Activated CD4-positive, alpha-beta memory T cell treated with anti-CD3 and anti-CD28 coated beads, Interleukin-2, amount 10 ng/mL, durations not matched to agents 7 days and 5 days (primary cell): ENCODE measurements around the gene SLC25A27. TPM values are rescaled to one million over a fixed set of nuclear protein-coding genes. Genes with fewer than 3 reads are reported as not detected.
A peak's percentile ranks its signal among the peaks of the same experiment; 100 is the strongest.
"Not testable (repeated sequence)": the region's sequence is repeated elsewhere in the genome, so short reads cannot be mapped to it uniquely, and the experiment has no call there.

Source experiments
- CTCF ChIA-PET: fragments of 350-600 bp; sonication (Branson Sonifier 250); formaldehyde crosslinking; loops from one replicate; lab custom pipeline; 2021; ENCODE audit warnings: antibody characterized with exemption, inconsistent platforms; lab: Charles Lee
- POLR2A ChIA-PET: fragments of 350-600 bp; sonication (Branson Sonifier 250); formaldehyde crosslinking; loops from one replicate; lab custom pipeline; 2021; ENCODE audit warnings: antibody characterized with exemption; lab: Charles Lee
- DNase-seq: peaks from one replicate; pipeline ENCODE4 v3.0.0-alpha.2; 2020
- H3K27ac Mint-ChIP-seq: one replicate; pipeline ENCODE4 v1.8.0; 2021; ENCODE audit warnings: mild to moderate bottlenecking, mixed read lengths
- H3K27me3 Mint-ChIP-seq: one replicate; pipeline ENCODE4 v1.8.0; 2021; ENCODE audit warnings: mixed read lengths
- H3K36me3 Mint-ChIP-seq: one replicate; pipeline ENCODE4 v1.8.0; 2021; ENCODE audit warnings: low read depth, mixed read lengths
- H3K4me1 Mint-ChIP-seq: one replicate; pipeline ENCODE4 v1.8.0; 2021; ENCODE audit warnings: mixed read lengths
- H3K4me3 Mint-ChIP-seq: one replicate; pipeline ENCODE4 v1.8.0; 2021; ENCODE audit warnings: mild to moderate bottlenecking, mixed read lengths
- H3K9me3 Mint-ChIP-seq: one replicate; pipeline ENCODE4 v1.8.0; 2021; ENCODE audit warnings: mixed read lengths
- total RNA-seq, 2 experiments: library from RNA; stranded (reverse); gene quantifications; one replicate each; pipeline ENCODE4 v1.2.3, GENCODE V29; 2021

Gene SLC25A27
- total RNA-seq, 2 experiments from 2014 or later: not detected

GRCh38 chr6:46635462-46635861, 17.3 kb upstream of the SLC25A27 start:
- ChIA-PET POLR2A (no interaction called here), CTCF (no interaction called here)
- H3K9me3 Mint-ChIP-seq: no peaks in the 10 kb centered on the region
- no peaks in the 10 kb centered on the region for H3K36me3 Mint-ChIP-seq
- no peak overlapping the region for H3K4me3 Mint-ChIP-seq
- DNase-seq: no peak
- H3K27me3 Mint-ChIP-seq: peaks cover 18% of the 10 kb centered on the region
- H3K27ac Mint-ChIP-seq: no peak overlapping the region
- H3K4me1 Mint-ChIP-seq: no peaks in the 10 kb centered on the region

- Mint-ChIP-seq H3K4me3 (no peak overlapping the region), H3K27me3 (peaks cover 15% of the 10 kb centered on the region), H3K4me1 (no peaks in the 10 kb centered on the region), H3K9me3 (no peaks in the 10 kb centered on the region), H3K27ac (no peak overlapping the region), H3K36me3 (no peaks in the 10 kb centered on the region)
- ChIA-PET POLR2A (no interaction called here), CTCF (no interaction called here)
- DNase-seq: no peak
These were observed 15.6 kb upstream of the SLC25A27 start for GRCh38 chr6:46637145-46637544.

GRCh38 chr6:46637933-46638332, 14.8 kb upstream of the SLC25A27 start:
- Mint-ChIP-seq H3K9me3 (no peaks in the 10 kb centered on the region), H3K27ac (no peak overlapping the region), H3K4me1 (peaks cover under 1% of the 10 kb centered on the region), H3K27me3 (peaks cover 15% of the 10 kb centered on the region), H3K36me3 (no peaks in the 10 kb centered on the region), H3K4me3 (no peak overlapping the region)
- no peak for DNase-seq
- POLR2A ChIA-PET: no interaction called here
- CTCF ChIA-PET: no interaction called here

- POLR2A ChIA-PET: no interaction called here
- CTCF ChIA-PET: no interaction called here
- H3K27ac Mint-ChIP-seq: no peak overlapping the region
- H3K36me3 Mint-ChIP-seq: no peaks in the 10 kb centered on the region
- no peak overlapping the region for H3K4me3 Mint-ChIP-seq
- H3K27me3 Mint-ChIP-seq: peaks cover 15% of the 10 kb centered on the region
- no peak for DNase-seq
- no peaks in the 10 kb centered on the region for H3K9me3 Mint-ChIP-seq
- H3K4me1 Mint-ChIP-seq: peaks cover 5% of the 10 kb centered on the region
These were observed 14.1 kb upstream of the SLC25A27 start for GRCh38 chr6:46638650-46639049.

GRCh38 chr6:46642928-46643751, 9.6 kb upstream of the SLC25A27 start:
- CTCF ChIA-PET: no interaction called here
- Mint-ChIP-seq H3K4me3 (no peak overlapping the region), H3K9me3 (no peaks in the 10 kb centered on the region), H3K27ac (no peak overlapping the region), H3K36me3 (no peaks in the 10 kb centered on the region), H3K4me1 (peaks cover 6% of the 10 kb centered on the region), H3K27me3 (peaks cover 16% of the 10 kb centered on the region)
- POLR2A ChIA-PET: no interaction called here
- DNase-seq: no peak

- peaks cover 13% of the 10 kb centered on the region for H3K27me3 Mint-ChIP-seq
- H3K36me3 Mint-ChIP-seq: no peaks in the 10 kb centered on the region
- ChIA-PET CTCF (no interaction called here), POLR2A (no interaction called here)
- H3K4me1 Mint-ChIP-seq: peaks cover 6% of the 10 kb centered on the region
- no peaks in the 10 kb centered on the region for H3K9me3 Mint-ChIP-seq
- H3K27ac Mint-ChIP-seq: no peak overlapping the region
- H3K4me3 Mint-ChIP-seq: no peak overlapping the region
- no peak for DNase-seq
These were observed 7.5 kb upstream of the SLC25A27 start for GRCh38 chr6:46645265-46645664.

- POLR2A ChIA-PET, H3K27ac Mint-ChIP-seq, H3K4me3 Mint-ChIP-seq, CTCF ChIA-PET, H3K9me3 Mint-ChIP-seq, H3K36me3 Mint-ChIP-seq, DNase-seq: not testable (repeated sequence)
- peaks cover 15% of the 10 kb centered on the region for H3K4me1 Mint-ChIP-seq
- peaks cover 33% of the 10 kb centered on the region for H3K27me3 Mint-ChIP-seq
These were observed 4.7 kb upstream of the SLC25A27 start for GRCh38 chr6:46648108-46648507.

GRCh38 chr6:46648869-46649492, 3.8 kb upstream of the SLC25A27 start:
- no peak for DNase-seq
- Mint-ChIP-seq H3K36me3 (no peaks in the 10 kb centered on the region), H3K4me1 (peaks cover 16% of the 10 kb centered on the region), H3K9me3 (no peaks in the 10 kb centered on the region), H3K4me3 (no peak overlapping the region), H3K27ac (no peak overlapping the region), H3K27me3 (peaks cover 39% of the 10 kb centered on the region)
- POLR2A ChIA-PET: no interaction called here
- CTCF ChIA-PET: no interaction called here

- Mint-ChIP-seq H3K36me3 (no peaks in the 10 kb centered on the region), H3K4me1 (peaks cover 15% of the 10 kb centered on the region), H3K27me3 (peaks cover 49% of the 10 kb centered on the region), H3K27ac (no peak overlapping the region), H3K4me3 (no peak overlapping the region), H3K9me3 (no peaks in the 10 kb centered on the region)
- ChIA-PET CTCF (no interaction called here), POLR2A (no interaction called here)
- DNase-seq: no peak
These were observed 1.8 kb upstream of the SLC25A27 start for GRCh38 chr6:46651006-46651405.

- Mint-ChIP-seq H3K27ac (no peak overlapping the region), H3K36me3 (no peaks in the 10 kb centered on the region), H3K4me3 (no peak overlapping the region), H3K9me3 (no peaks in the 10 kb centered on the region), H3K27me3 (peaks cover 48% of the 10 kb centered on the region), H3K4me1 (peaks cover 15% of the 10 kb centered on the region)
- DNase-seq: no peak
- POLR2A ChIA-PET: no interaction called here
- CTCF ChIA-PET: no interaction called here
These were observed 959 bp upstream of the SLC25A27 start for GRCh38 chr6:46651816-46652215.

- Mint-ChIP-seq H3K27ac (no peak overlapping the region), H3K27me3 (peaks cover 48% of the 10 kb centered on the region), H3K4me3 (peak overlapping the region; percentile 71), H3K9me3 (no peaks in the 10 kb centered on the region), H3K4me1 (peaks cover 15% of the 10 kb centered on the region), H3K36me3 (no peaks in the 10 kb centered on the region)
- DNase-seq: no peak
- ChIA-PET POLR2A (no interaction called here), CTCF (no interaction called here)
These were observed 558 bp upstream of the SLC25A27 start for GRCh38 chr6:46652232-46652602.

GRCh38 chr6:46653439-46654195, 842 bp downstream of the SLC25A27 start:
- CTCF ChIA-PET: no interaction called here
- Mint-ChIP-seq H3K27ac (no peak overlapping the region), H3K9me3 (no peaks in the 10 kb centered on the region), H3K4me3 (peak overlapping the region; percentile 71), H3K27me3 (peaks cover 48% of the 10 kb centered on the region), H3K4me1 (peaks cover 15% of the 10 kb centered on the region), H3K36me3 (no peaks in the 10 kb centered on the region)
- POLR2A ChIA-PET: no interaction called here
- DNase-seq: no peak

GRCh38 chr6:46655803-46656202, 3.0 kb downstream of the SLC25A27 start:
- DNase-seq: no peak
- H3K4me3 Mint-ChIP-seq: no peak overlapping the region
- no peak overlapping the region for H3K27ac Mint-ChIP-seq
- H3K9me3 Mint-ChIP-seq: no peaks in the 10 kb centered on the region
- ChIA-PET POLR2A (no interaction called here), CTCF (no interaction called here)
- H3K36me3 Mint-ChIP-seq: no peaks in the 10 kb centered on the region
- peaks cover 43% of the 10 kb centered on the region for H3K27me3 Mint-ChIP-seq
- H3K4me1 Mint-ChIP-seq: peaks cover 15% of the 10 kb centered on the region
